ACC112 (cell line): ENCODE results near the gene CDH23.
A peak's percentile ranks its signal among the peaks of the same experiment; 100 is the strongest.

ENCODE experiments used
- H2AFZ ChIP-seq: fragments of 200-600 bp; sonication (generic); one replicate; pipeline ENCODE4 v1.6.0; 2017; ENCODE audit warnings: antibody characterized with exemption, low read length; ENCODE audit not compliant: unreplicated experiment
- H3K27ac ChIP-seq: fragments of 200-600 bp; sonication (generic); 2 replicates; pipeline ENCODE4 v1.5.1; 2014; ENCODE audit warnings: low read depth, mild to moderate bottlenecking, antibody characterized with exemption, low read length, moderate library complexity
- H3K27me3 ChIP-seq: fragments of 200-600 bp; sonication (generic); 2 replicates; pipeline ENCODE4 v1.6.1; 2014; ENCODE audit warnings: mild to moderate bottlenecking, antibody characterized with exemption, low read length, moderate library complexity, mixed read lengths; ENCODE audit not compliant: insufficient read depth
- H3K36me3 ChIP-seq: fragments of 200-600 bp; sonication (generic); 2 replicates; pipeline ENCODE4 v1.6.1; 2016; ENCODE audit warnings: mild to moderate bottlenecking, antibody characterized with exemption, low read length, moderate library complexity, mixed read lengths; ENCODE audit not compliant: insufficient read depth
- H3K4me1 ChIP-seq: fragments of 200-600 bp; sonication (generic); one replicate; pipeline ENCODE4 v1.6.1; 2016; ENCODE audit warnings: low read length, mixed read lengths; ENCODE audit not compliant: insufficient read depth, unreplicated experiment, control insufficient read depth
- H3K4me3 ChIP-seq: fragments of 200-600 bp; sonication (generic); 2 replicates; pipeline ENCODE4 v1.5.1; 2014; ENCODE audit warnings: mild to moderate bottlenecking, low read depth, low read length
- H3K79me2 ChIP-seq: fragments of 200-600 bp; sonication (generic); one replicate; pipeline ENCODE4 v1.6.0; 2016; ENCODE audit warnings: low read length; ENCODE audit not compliant: control insufficient read depth, unreplicated experiment, insufficient read depth

The CDH23 gene

GRCh38 chr10:71392292-71392691 lies 4.4 kb upstream of the CDH23 start:
- Histone ChIP-seq H3K27me3 (peaks cover 66% of the 10 kb centered on the region), H3K79me2 (no peaks in the 10 kb centered on the region), H3K27ac (no peak overlapping the region), H3K4me3 (no peak overlapping the region), H3K36me3 (no peaks in the 10 kb centered on the region), H2AFZ (no peak overlapping the region), H3K4me1 (no peaks in the 10 kb centered on the region)

- Histone ChIP-seq H3K4me1 (no peaks in the 10 kb centered on the region), H3K27ac (no peak overlapping the region), H2AFZ (no peak overlapping the region), H3K79me2 (no peaks in the 10 kb centered on the region), H3K36me3 (no peaks in the 10 kb centered on the region), H3K4me3 (no peak overlapping the region), H3K27me3 (peaks cover 70% of the 10 kb centered on the region)
Measured at GRCh38 chr10:71392791-71393781, 3.6 kb upstream of the CDH23 start.

- Histone ChIP-seq H3K36me3 (no peaks in the 10 kb centered on the region), H2AFZ (no peak overlapping the region), H3K79me2 (no peaks in the 10 kb centered on the region), H3K27me3 (peaks cover 75% of the 10 kb centered on the region), H3K4me1 (no peaks in the 10 kb centered on the region), H3K4me3 (no peak overlapping the region), H3K27ac (no peak overlapping the region)
Measured at GRCh38 chr10:71393841-71394475, 2.8 kb upstream of the CDH23 start.

- Histone ChIP-seq H3K27ac (no peak overlapping the region), H3K4me1 (no peaks in the 10 kb centered on the region), H3K4me3 (no peak overlapping the region), H3K36me3 (no peaks in the 10 kb centered on the region), H3K27me3 (peaks cover 82% of the 10 kb centered on the region), H3K79me2 (no peaks in the 10 kb centered on the region), H2AFZ (no peak overlapping the region)
Measured at GRCh38 chr10:71394926-71395562, 1.7 kb upstream of the CDH23 start.

- Histone ChIP-seq H3K27me3 (peaks cover 85% of the 10 kb centered on the region), H3K79me2 (no peaks in the 10 kb centered on the region), H3K27ac (no peak overlapping the region), H2AFZ (no peak overlapping the region), H3K4me3 (no peak overlapping the region), H3K4me1 (no peaks in the 10 kb centered on the region), H3K36me3 (no peaks in the 10 kb centered on the region)
Measured at GRCh38 chr10:71395621-71396020, 1.1 kb upstream of the CDH23 start.

- H3K36me3 ChIP-seq = no peaks in the 10 kb centered on the region
- no peak overlapping the region for H3K27ac ChIP-seq
- H3K4me3 ChIP-seq = no peak overlapping the region
- no peaks in the 10 kb centered on the region for H3K79me2 ChIP-seq
- H3K27me3 ChIP-seq = peaks cover 87% of the 10 kb centered on the region
- H3K4me1 ChIP-seq = no peaks in the 10 kb centered on the region
- no peak overlapping the region for H2AFZ ChIP-seq
Measured at GRCh38 chr10:71396084-71396710, 523 bp upstream of the CDH23 start.

GRCh38 chr10:71397296-71398212 lies 834 bp downstream of the CDH23 start:
- Histone ChIP-seq H3K27me3 (peaks cover 85% of the 10 kb centered on the region), H3K36me3 (no peaks in the 10 kb centered on the region), H2AFZ (peak overlapping the region; percentile 10), H3K4me3 (peak overlapping the region; percentile 68), H3K4me1 (no peaks in the 10 kb centered on the region), H3K79me2 (no peaks in the 10 kb centered on the region), H3K27ac (no peak overlapping the region)

- Histone ChIP-seq H3K79me2 (no peaks in the 10 kb centered on the region), H3K4me3 (no peak overlapping the region), H3K27ac (no peak overlapping the region), H3K27me3 (peaks cover 70% of the 10 kb centered on the region), H3K36me3 (no peaks in the 10 kb centered on the region), H3K4me1 (no peaks in the 10 kb centered on the region), H2AFZ (no peak overlapping the region)
Measured at GRCh38 chr10:71398976-71399375, 2.3 kb downstream of the CDH23 start.

GRCh38 chr10:71399946-71400345 lies 3.2 kb downstream of the CDH23 start:
- Histone ChIP-seq H2AFZ (no peak overlapping the region), H3K79me2 (no peaks in the 10 kb centered on the region), H3K36me3 (no peaks in the 10 kb centered on the region), H3K4me1 (no peaks in the 10 kb centered on the region), H3K27me3 (peaks cover 75% of the 10 kb centered on the region), H3K4me3 (no peak overlapping the region), H3K27ac (no peak overlapping the region)
